Mesenchymal stem cell (in vitro differentiated cells and primary cell): Measurements from ENCODE around the gene NLGN1.

ENCODE experiments used
- DNase-seq: peaks from one replicate; pipeline ENCODE4 v3.0.0-alpha.2; 2013
- H2AFZ ChIP-seq: one replicate; pipeline ENCODE4 v1.6.1; 2013; ENCODE audit warnings: low read depth, mild to moderate bottlenecking, control low read depth, inconsistent platforms, low read length, moderate library complexity
- H2AK5ac ChIP-seq: 2 replicates; pipeline ENCODE4 v1.6.1; 2013; ENCODE audit warnings: low read length, moderate library complexity, mild to moderate bottlenecking, inconsistent platforms; ENCODE audit not compliant: severe bottlenecking
- H2BK120ac ChIP-seq: one replicate; pipeline ENCODE4 v1.6.1; 2013; ENCODE audit warnings: low read depth, mild to moderate bottlenecking, inconsistent platforms, low read length, moderate library complexity
- H2BK12ac ChIP-seq, 2 experiments: one replicate each; pipeline ENCODE4 v1.6.1; 2013; ENCODE audit warnings: inconsistent platforms in 2 of 2, low read length in 2 of 2, mild to moderate bottlenecking in 2 of 2, moderate library complexity in 2 of 2, control low read depth in 1 of 2
- H2BK15ac ChIP-seq: one replicate; pipeline ENCODE4 v1.6.1; 2013; ENCODE audit warnings: mild to moderate bottlenecking, low read depth, inconsistent platforms; ENCODE audit not compliant: poor library complexity, severe bottlenecking
- H2BK5ac ChIP-seq: 2 replicates; pipeline ENCODE4 v1.6.1; 2013; ENCODE audit warnings: low read depth, mild to moderate bottlenecking, low read length, control low read depth, inconsistent platforms; ENCODE audit not compliant: poor library complexity, severe bottlenecking
- H3K14ac ChIP-seq, 2 experiments: one replicate each; pipeline ENCODE4 v1.6.1; 2013; ENCODE audit warnings: inconsistent platforms in 2 of 2, low read length in 2 of 2, control low read depth in 1 of 2, mild to moderate bottlenecking in 1 of 2, moderate library complexity in 1 of 2
- H3K18ac ChIP-seq, 2 experiments: one replicate each; pipeline ENCODE4 v1.6.1; 2013; ENCODE audit warnings: inconsistent platforms in 2 of 2, low read length in 2 of 2, control low read depth in 1 of 2, low read depth in 1 of 2, mild to moderate bottlenecking in 1 of 2
- H3K23ac ChIP-seq, 2 experiments: one replicate each; pipeline ENCODE4 v1.6.1; 2013; ENCODE audit warnings: inconsistent platforms in 2 of 2, low read length in 2 of 2, mild to moderate bottlenecking in 2 of 2, moderate library complexity in 2 of 2, control low read depth in 1 of 2
- H3K27ac ChIP-seq: 2 replicates; pipeline ENCODE4 v1.5.1; 2013; ENCODE audit warnings: mild to moderate bottlenecking, moderate library complexity, low read length, control low read depth, inconsistent platforms; ENCODE audit not compliant: poor library complexity, severe bottlenecking
- H3K27me3 ChIP-seq, 2 experiments: 2 replicates each; pipeline versions ENCODE4 v1.6.1 to v1.7.0; 2013; ENCODE audit warnings: low read length in 2 of 2, mild to moderate bottlenecking in 2 of 2, moderate library complexity in 2 of 2, control low read depth in 1 of 2, inconsistent platforms in 1 of 2; ENCODE audit not compliant: control insufficient read depth in 1 of 2, insufficient read depth in 1 of 2
- H3K36me3 ChIP-seq, 2 experiments: 2 replicates each; pipeline versions ENCODE4 v1.6.1 to v1.7.0; 2013; ENCODE audit warnings: low read length in 2 of 2, control low read depth in 1 of 2, inconsistent platforms in 1 of 2, low read depth in 1 of 2, mild to moderate bottlenecking in 1 of 2; ENCODE audit not compliant: insufficient read depth in 2 of 2, control insufficient read depth in 1 of 2
- H3K4ac ChIP-seq, 2 experiments: one replicate each; pipeline ENCODE4 v1.6.1; 2013; ENCODE audit warnings: inconsistent platforms in 2 of 2, low read length in 2 of 2, mild to moderate bottlenecking in 2 of 2, moderate library complexity in 2 of 2, control low read depth in 1 of 2, low read depth in 1 of 2
- H3K4me1 ChIP-seq: 2 replicates; pipeline ENCODE4 v1.6.1; 2013; ENCODE audit warnings: low read depth, low read length, control low read depth; ENCODE audit not compliant: control insufficient read depth, insufficient read depth
- H3K4me2 ChIP-seq: 2 replicates; pipeline ENCODE4 v1.6.1; 2013; ENCODE audit warnings: low read length, mild to moderate bottlenecking, inconsistent platforms; ENCODE audit not compliant: poor library complexity, severe bottlenecking
- H3K4me3 ChIP-seq, 2 experiments: 2 replicates each; pipeline versions ENCODE4 v1.5.1 to v1.7.0; 2013; ENCODE audit warnings: low read length in 2 of 2, mild to moderate bottlenecking in 2 of 2, control low read depth in 1 of 2, low read depth in 1 of 2; ENCODE audit not compliant: insufficient read depth in 1 of 2
- H3K79me1 ChIP-seq: replicated peaks from 2 replicates; pipeline ENCODE4 v1.6.1; 2013; ENCODE audit warnings: mild to moderate bottlenecking, control low read depth, low read length, inconsistent platforms; ENCODE audit not compliant: poor library complexity, severe bottlenecking
- H3K9ac ChIP-seq: 2 replicates; pipeline ENCODE4 v1.7.0; 2013; ENCODE audit warnings: mild to moderate bottlenecking, low read length, moderate library complexity
- H3K9me3 ChIP-seq: 2 replicates; pipeline ENCODE4 v1.7.0; 2013; ENCODE audit warnings: mild to moderate bottlenecking, low read length; ENCODE audit not compliant: control insufficient read depth
- H4K8ac ChIP-seq: one replicate; pipeline ENCODE4 v1.6.1; 2013; ENCODE audit warnings: inconsistent platforms, mild to moderate bottlenecking, low read length, moderate library complexity
- H4K91ac ChIP-seq: one replicate; pipeline ENCODE4 v1.6.1; 2013; ENCODE audit warnings: mild to moderate bottlenecking, low read length, inconsistent platforms
- WGBS: methylation state at CpG from one replicate; pipeline ENCODE4 v1.1.7; 2013; ENCODE audit warnings: mixed read lengths; 5-methylcytosine and 5-hydroxymethylcytosine counted together

NLGN1 gene

DNA sequence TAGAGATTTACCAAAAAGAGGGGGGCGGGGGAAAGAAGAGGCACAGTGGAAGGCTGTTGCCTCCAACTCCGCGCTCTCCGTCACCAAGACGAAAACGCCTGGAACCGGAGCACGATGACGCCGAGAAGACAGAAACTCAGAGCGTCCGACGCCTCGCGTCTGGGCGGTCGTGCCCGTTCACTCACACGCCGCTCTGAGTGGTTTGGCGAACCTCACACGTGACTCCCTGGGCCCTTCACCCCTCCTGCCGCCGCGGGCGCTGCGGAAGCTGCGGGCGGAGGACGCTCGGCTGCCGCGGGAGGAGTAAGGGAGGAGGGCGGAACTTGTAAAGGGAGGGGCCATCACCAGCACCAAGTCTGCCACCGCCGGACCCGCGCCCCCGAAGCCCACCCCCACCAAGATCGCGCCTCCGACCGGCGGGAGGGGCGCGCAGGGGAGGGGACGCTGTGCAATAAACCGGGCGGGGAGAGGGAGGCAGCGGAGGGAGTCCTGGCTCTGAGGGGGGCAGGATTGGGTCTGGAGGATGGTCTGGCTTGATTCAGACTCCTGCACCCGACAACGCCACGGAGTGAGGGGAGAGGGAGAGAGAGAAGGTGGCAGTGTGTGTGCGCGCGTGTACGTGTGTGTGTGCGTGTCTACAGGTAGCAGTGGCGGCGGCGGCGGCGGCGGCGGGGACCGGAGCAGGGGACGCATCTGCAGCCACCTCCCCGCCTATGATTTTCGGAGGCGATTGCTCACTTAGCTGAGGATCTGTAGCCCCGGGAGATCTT is 1.9 kb upstream of the NLGN1 start:
- peak overlapping the region; percentile 98 for H3K4me2 ChIP-seq
- peak overlapping the region in 1 of 2 experiments; percentile 73 for H3K14ac ChIP-seq
- WGBS: under 1% methylated on average over 52 of the region's 71 CpGs
- peak overlapping the region in 1 of 2 experiments; percentile 7 for H2BK12ac ChIP-seq
- H2BK5ac ChIP-seq: no peak overlapping the region
- H3K9me3 ChIP-seq: no peaks in the 10 kb centered on the region
- H2AK5ac ChIP-seq: no peak overlapping the region
- H3K4me1 ChIP-seq: peaks cover 14% of the 10 kb centered on the region
- no peak overlapping the region for H3K4ac ChIP-seq
- no peak overlapping the region for H3K27ac ChIP-seq
- H3K79me1 ChIP-seq: no peaks in the 10 kb centered on the region
- peak overlapping the region; percentile 33 for H2BK15ac ChIP-seq
- peak overlapping the region; percentile 66 to 90 for H3K4me3 ChIP-seq
- H4K8ac ChIP-seq: no peak overlapping the region
- DNase-seq: peak; percentile 83
- H2AFZ ChIP-seq: peak overlapping the region; percentile 91
- no peak overlapping the region for H3K23ac ChIP-seq
- peak overlapping the region; percentile 57 for H4K91ac ChIP-seq
- peak overlapping the region; percentile 89 for H3K9ac ChIP-seq
- H2BK120ac ChIP-seq: no peak overlapping the region
- no peaks in the 10 kb centered on the region for H3K36me3 ChIP-seq
- peaks cover 0 to 9% of the 10 kb centered on the region in 2 experiments for H3K27me3 ChIP-seq
- peak overlapping the region in 1 of 2 experiments; percentile 40 for H3K18ac ChIP-seq

DNA sequence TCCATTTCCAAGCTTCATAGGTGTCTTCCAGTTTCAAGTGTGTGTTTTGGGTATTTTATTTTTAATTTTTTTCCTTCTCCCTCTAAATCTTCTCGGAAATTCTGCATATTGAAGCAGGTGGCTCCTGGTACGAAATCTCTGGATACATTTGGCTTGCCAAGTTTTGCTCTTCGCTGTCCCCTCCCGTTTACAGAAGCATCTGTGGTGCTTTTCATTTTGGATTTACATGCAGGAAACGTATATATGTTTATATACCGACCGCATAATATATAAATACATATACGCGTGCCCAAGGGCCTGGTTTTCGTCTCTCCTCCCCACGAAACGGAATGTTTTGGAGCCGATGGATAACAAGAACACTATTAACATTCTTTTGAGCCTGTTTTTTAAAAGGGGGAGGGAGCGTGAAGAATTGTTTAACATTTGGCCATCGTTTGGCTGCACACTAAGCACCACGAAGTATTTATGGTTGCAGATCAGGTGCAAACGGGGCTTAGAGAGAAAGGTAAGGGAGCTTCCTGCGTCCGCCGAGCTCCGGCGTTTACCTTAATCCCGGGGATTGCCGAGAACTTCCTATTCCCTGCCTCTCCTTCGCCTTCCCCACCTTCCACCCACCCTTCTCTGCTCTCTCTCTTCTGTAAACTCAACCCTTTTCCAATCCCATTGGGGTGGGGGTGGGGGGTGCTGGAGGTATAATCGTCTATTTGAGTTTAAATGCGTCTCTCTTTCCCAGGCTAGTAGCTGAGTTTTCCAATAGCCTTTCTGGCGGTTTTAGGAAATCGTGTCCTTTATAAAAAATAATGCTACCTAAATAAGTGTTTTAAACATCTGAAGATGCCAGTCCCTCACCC is 1.1 kb upstream of the NLGN1 start:
- Histone ChIP-seq H2BK5ac (no peak overlapping the region), H3K9me3 (no peaks in the 10 kb centered on the region), H3K4me3 (peak overlapping the region in 1 of 2 experiments; percentile 90), H2AK5ac (no peak overlapping the region), H2BK12ac (no peak overlapping the region), H3K4me1 (peaks cover 14% of the 10 kb centered on the region), H3K14ac (no peak overlapping the region), H3K27ac (no peak overlapping the region), H4K8ac (no peak overlapping the region), H3K4me2 (peak overlapping the region; percentile 98), H3K9ac (peak overlapping the region; percentile 89), H3K27me3 (peaks cover 0 to 9% of the 10 kb centered on the region in 2 experiments), H3K23ac (no peak overlapping the region), H3K18ac (no peak overlapping the region), H2BK15ac (no peak overlapping the region), H4K91ac (no peak overlapping the region), H3K79me1 (no peaks in the 10 kb centered on the region), H3K36me3 (no peaks in the 10 kb centered on the region), H3K4ac (no peak overlapping the region), H2AFZ (no peak overlapping the region), H2BK120ac (no peak overlapping the region)
- 0% methylated on average over 11 of the region's 29 CpGs for WGBS
- DNase-seq: peak; percentile 28

DNA sequence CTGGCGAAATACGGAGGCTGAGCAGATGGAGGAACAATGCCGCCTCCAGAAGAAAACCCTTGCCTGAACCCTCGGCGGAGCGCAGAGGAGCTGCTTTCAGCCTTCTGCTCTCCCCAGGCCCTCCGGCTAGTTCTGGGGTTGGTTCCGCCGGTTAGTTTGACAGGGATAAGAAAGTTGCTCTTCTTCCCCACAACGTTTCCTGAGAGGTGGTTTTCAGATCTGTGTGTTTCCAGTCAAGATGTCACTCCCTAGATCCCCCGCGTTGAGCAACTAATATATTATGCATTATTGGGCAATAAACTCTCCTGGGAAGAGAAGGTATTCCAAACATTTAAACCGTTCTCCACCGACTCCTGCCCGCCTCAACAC is 551 bp downstream of the NLGN1 start:
- Histone ChIP-seq H3K4ac (no peak overlapping the region), H3K79me1 (no peaks in the 10 kb centered on the region), H2AK5ac (no peak overlapping the region), H4K8ac (no peak overlapping the region), H4K91ac (no peak overlapping the region), H3K4me2 (peak overlapping the region; percentile 93), H3K18ac (no peak overlapping the region), H2BK5ac (no peak overlapping the region), H2BK12ac (no peak overlapping the region), H3K27me3 (peaks cover 0 to 9% of the 10 kb centered on the region in 2 experiments), H2AFZ (no peak overlapping the region), H2BK120ac (no peak overlapping the region), H2BK15ac (no peak overlapping the region), H3K9me3 (no peaks in the 10 kb centered on the region), H3K14ac (no peak overlapping the region), H3K9ac (peak overlapping the region; percentile 89), H3K27ac (no peak overlapping the region), H3K36me3 (no peaks in the 10 kb centered on the region), H3K4me3 (peak overlapping the region; percentile 59 to 90), H3K4me1 (peaks cover 14% of the 10 kb centered on the region), H3K23ac (no peak overlapping the region)
- WGBS: 0% methylated on average over 11 of the region's 15 CpGs
- DNase-seq: no peak

DNA sequence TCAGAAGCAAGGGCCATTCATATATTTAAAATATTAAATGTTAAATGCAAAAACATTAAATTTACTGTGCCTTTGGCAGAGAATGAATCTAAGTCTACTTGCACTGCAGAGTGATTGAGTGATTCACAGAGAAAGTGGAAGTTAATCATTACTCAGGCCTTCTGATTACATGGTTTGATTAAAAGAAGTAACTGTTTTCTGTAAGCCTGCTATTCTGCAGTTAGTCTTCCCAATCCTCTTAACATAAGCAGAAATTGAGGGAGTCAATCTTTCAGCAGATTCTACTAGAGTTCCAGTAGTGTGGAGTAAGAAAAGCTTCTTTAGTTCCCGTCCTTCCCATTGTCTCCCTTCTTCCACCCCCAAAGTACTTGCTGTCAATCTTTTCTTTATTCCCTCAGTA is 1.5 kb downstream of the NLGN1 start:
- Histone ChIP-seq H3K9me3 (no peaks in the 10 kb centered on the region), H2BK12ac (no peak overlapping the region), H3K27ac (no peak overlapping the region), H2AK5ac (no peak overlapping the region), H4K8ac (no peak overlapping the region), H3K4ac (no peak overlapping the region), H2AFZ (no peak overlapping the region), H3K27me3 (peaks cover 0 to 9% of the 10 kb centered on the region in 2 experiments), H3K4me1 (peaks cover 14% of the 10 kb centered on the region), H3K4me2 (no peak overlapping the region), H2BK5ac (no peak overlapping the region), H3K18ac (no peak overlapping the region), H3K4me3 (no peak overlapping the region), H3K79me1 (no peaks in the 10 kb centered on the region), H3K36me3 (no peaks in the 10 kb centered on the region), H4K91ac (no peak overlapping the region), H3K14ac (no peak overlapping the region), H3K23ac (no peak overlapping the region), H3K9ac (no peak overlapping the region), H2BK15ac (no peak overlapping the region), H2BK120ac (no peak overlapping the region)
- no peak for DNase-seq
- WGBS: no CpG with 5 or more reads among the region's 1 CpG
